NB4 (cell line): Measurements from ENCODE around the gene CLK4.

Experiments used
- CTCF ChIP-seq: IDR thresholded peaks from one replicate; pipeline ENCODE4 v1.5.1; 2012; ENCODE audit warnings: low read depth, low read length
- POLR2A ChIP-seq: IDR thresholded peaks from 2 replicates; pipeline ENCODE4 v1.6.1; 2011; ENCODE audit warnings: mild to moderate bottlenecking; ENCODE audit not compliant: insufficient read length; ENCODE audit errors: extremely low read depth

DNA sequence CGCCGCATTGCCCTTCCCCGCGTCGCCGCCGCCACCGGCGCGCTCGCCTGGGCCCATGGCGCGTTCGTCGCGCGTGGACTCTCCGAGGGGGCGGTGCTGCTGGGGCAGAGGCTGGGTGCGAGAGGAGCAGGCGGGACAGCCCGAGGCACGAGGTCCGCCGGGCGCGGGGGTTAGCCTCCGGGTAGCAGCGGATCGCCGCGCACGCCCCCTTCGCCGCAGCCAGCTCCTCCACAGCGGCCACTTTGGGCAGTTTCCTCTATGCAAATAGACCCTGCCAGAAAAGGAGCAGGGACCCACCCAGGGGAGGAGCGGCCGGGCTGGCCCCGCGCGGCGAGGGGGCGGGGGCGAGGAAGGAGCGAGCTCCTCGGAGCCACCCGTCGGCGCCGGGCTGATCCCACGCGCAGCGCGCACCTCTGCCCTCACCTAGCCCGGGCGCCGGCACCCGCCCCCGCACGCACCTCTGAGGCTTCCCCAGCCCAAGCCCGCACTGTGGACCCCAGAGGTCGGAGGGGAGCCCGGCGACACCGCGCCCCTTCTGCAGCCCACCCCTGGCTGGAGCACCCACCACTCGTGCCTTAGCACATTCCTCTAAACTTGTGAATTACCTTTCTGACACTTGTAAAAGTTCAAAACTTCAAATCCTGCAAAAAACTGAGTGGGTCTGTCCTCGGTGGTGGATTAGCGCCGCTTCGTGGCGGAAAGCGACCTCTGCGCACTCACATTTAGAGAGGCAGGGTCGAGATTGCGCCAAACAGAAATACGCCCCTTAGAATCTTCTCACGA, 36.5 kb downstream of the CLK4 start, which contains the start of gene COL23A1:
- TF ChIP-seq CTCF, result peak; percentile 94
- peak; percentile 45 for TF ChIP-seq POLR2A
